HepG2 (cell line): ENCODE data around the gene FCHO1. TPM values are rescaled to one million over a fixed set of nuclear protein-coding genes. Genes with fewer than 3 reads are reported as not detected.

ENCODE experiments used
- BRD4 ChIP-seq: sonication (generic); formaldehyde crosslinking; IDR thresholded peaks from 2 replicates; pipeline ENCODE4 v1.4.0; 2020; ENCODE audit warnings: missing genetic modification reagents
- FOXJ3 ChIP-seq: sonication (generic); formaldehyde crosslinking; IDR thresholded peaks from 2 replicates; pipeline ENCODE4 v1.4.0; 2020; ENCODE audit warnings: missing genetic modification reagents, mild to moderate bottlenecking, borderline replicate concordance
- GRHL1 ChIP-seq: sonication (generic); formaldehyde crosslinking; conservative IDR thresholded peaks from 2 replicates; pipeline ENCODE4 v1.8.0; 2022; ENCODE audit warnings: missing genetic modification reagents
- GTF2F1 ChIP-seq: fragments of 150-350 bp; IDR thresholded peaks from 2 replicates; pipeline ENCODE4 v1.6.1; 2014; ENCODE audit warnings: low read length
- HES4 ChIP-seq: sonication (generic); formaldehyde crosslinking; IDR thresholded peaks from 2 replicates; pipeline ENCODE4 v1.9.0; 2021; ENCODE audit warnings: mild to moderate bottlenecking, missing genetic modification reagents, borderline replicate concordance
- HNRNPK ChIP-seq: fragments of 200-400 bp; formaldehyde crosslinking; IDR thresholded peaks from 2 replicates; pipeline ENCODE4 v1.6.1; 2018; ENCODE audit warnings: low read length, low read depth, moderate library complexity, mild to moderate bottlenecking; ENCODE audit not compliant: poor library complexity, severe bottlenecking
- KDM1A ChIP-seq: IDR thresholded peaks from 2 replicates; pipeline ENCODE4 v1.6.1; 2016; ENCODE audit warnings: missing compliant biosample characterization
- LBX2 ChIP-seq: sonication (generic); formaldehyde crosslinking; IDR thresholded peaks from 2 replicates; pipeline ENCODE4 v1.5.0; 2020; ENCODE audit warnings: missing genetic modification reagents, mild to moderate bottlenecking, borderline replicate concordance
- MLLT10 ChIP-seq: sonication (generic); formaldehyde crosslinking; IDR thresholded peaks from 2 replicates; pipeline ENCODE4 v1.4.0; 2020; ENCODE audit warnings: missing genetic modification reagents
- NCOA1 ChIP-seq: sonication (generic); formaldehyde crosslinking; IDR thresholded peaks from 2 replicates; pipeline ENCODE4 v1.9.0; 2021; ENCODE audit warnings: missing genetic modification reagents
- REPIN1 ChIP-seq: sonication (generic); formaldehyde crosslinking; IDR thresholded peaks from 2 replicates; pipeline ENCODE4 v1.8.0; 2022; ENCODE audit warnings: missing genetic modification reagents, low read depth, mild to moderate bottlenecking, borderline replicate concordance
- RFX3 ChIP-seq: IDR thresholded peaks from 2 replicates; pipeline ENCODE4 v1.6.1; 2016; ENCODE audit warnings: missing biosample characterization, missing genetic modification reagents
- RFX5 ChIP-seq: IDR thresholded peaks from 2 replicates; pipeline ENCODE4 v1.6.1; 2011; ENCODE audit warnings: low read depth, low read length, improper control_type of control experiment
- SRSF9 ChIP-seq: fragments of 200-400 bp; formaldehyde crosslinking; IDR thresholded peaks from 2 replicates; pipeline ENCODE4 v1.6.1; 2018; ENCODE audit warnings: borderline replicate concordance, mild to moderate bottlenecking, low read depth, low read length; ENCODE audit not compliant: insufficient read depth, poor library complexity, severe bottlenecking
- SRY ChIP-seq: sonication (generic); formaldehyde crosslinking; IDR thresholded peaks from 2 replicates; pipeline ENCODE4 v1.8.0; 2022; ENCODE audit warnings: mild to moderate bottlenecking, missing genetic modification reagents
- ZBTB39 ChIP-seq: sonication (generic); formaldehyde crosslinking; IDR thresholded peaks from 2 replicates; pipeline ENCODE4 v1.5.0; 2020; ENCODE audit warnings: missing genetic modification reagents
- ZFP1 ChIP-seq: IDR thresholded peaks from 2 replicates; pipeline ENCODE4 v1.6.1; 2016
- ZNF513 ChIP-seq: sonication (generic); formaldehyde crosslinking; conservative IDR thresholded peaks from 2 replicates; pipeline ENCODE4 v1.5.0; 2020; ENCODE audit warnings: missing genetic modification reagents
- ZNF768 ChIP-seq: sonication (generic); formaldehyde crosslinking; IDR thresholded peaks from 2 replicates; pipeline ENCODE4 v1.4.0; 2020; ENCODE audit warnings: missing genetic modification reagents
- ZNF770 ChIP-seq: sonication (generic); formaldehyde crosslinking; IDR thresholded peaks from 2 replicates; pipeline ENCODE4 v1.5.0; 2020; ENCODE audit warnings: mild to moderate bottlenecking, missing genetic modification reagents
- ZNF773 ChIP-seq: sonication (generic); formaldehyde crosslinking; IDR thresholded peaks from 2 replicates; pipeline ENCODE4 v1.4.0; 2020; ENCODE audit warnings: missing genetic modification reagents, borderline replicate concordance
- ZSCAN29 ChIP-seq: sonication (generic); formaldehyde crosslinking; conservative IDR thresholded peaks from 2 replicates; pipeline ENCODE4 v1.4.0; 2020; ENCODE audit warnings: mild to moderate bottlenecking, missing genetic modification reagents
- polyA plus RNA-seq, 8 experiments: library from polyadenylated mRNA; depleted of rRNA in 3 of 8; stranded (reverse) in 7 of 8; unstranded in 1 of 8; fragments of >200 nt; fragmentation: Illumina TruSeq in 4 of 8; extraction: Trizol in 4 of 8; gene quantifications; 2 replicates each; pipeline versions ENCODE4 v1.2.1 to v1.2.3, GENCODE V29; 2011 to 2016; ENCODE audit warnings: low read depth in 4 of 8, missing spikeins in 1 of 8, mixed read lengths in 1 of 8; ENCODE audit not compliant: insufficient read depth in 1 of 8
- total RNA-seq, 5 experiments: library from RNA; depleted of rRNA; stranded (reverse); fragments of >200 nt; fragmentation: Illumina TruSeq; extraction: Trizol; gene quantifications; 2 replicates each; pipeline ENCODE4 v1.2.3, GENCODE V29; 2016; ENCODE audit warnings: low read depth in 1 of 5

FCHO1 gene
- total and polyA plus RNA-seq, 2 of the 13 experiments (the other 11 are each of a cell fraction or from before 2014, with no cell fraction given): 1.3 to 3.1 TPM

- TF ChIP-seq ZNF513: no peak
- no peak for TF ChIP-seq SRY (CRISPR knock-in tag)
- no peak for TF ChIP-seq BRD4
- no peak for TF ChIP-seq FOXJ3 (CRISPR knock-in tag)
- TF ChIP-seq GRHL1: no peak
- no peak for TF ChIP-seq ZSCAN29 (CRISPR knock-in tag)
- TF ChIP-seq HES4: no peak
- no peak for TF ChIP-seq MLLT10 (CRISPR knock-in tag)
- TF ChIP-seq ZNF768 (CRISPR knock-in tag): no peak
- TF ChIP-seq NCOA1 (CRISPR knock-in tag): no peak
- no peak for TF ChIP-seq GTF2F1
- no peak for TF ChIP-seq ZNF773 (CRISPR knock-in tag)
- TF ChIP-seq ZBTB39 (CRISPR knock-in tag): no peak
- TF ChIP-seq REPIN1 (CRISPR knock-in tag): no peak
- no peak for TF ChIP-seq LBX2 (CRISPR knock-in tag)
- TF ChIP-seq HNRNPK: no peak
- TF ChIP-seq SRSF9: no peak
- no peak for TF ChIP-seq ZFP1 (CRISPR knock-in tag)
- TF ChIP-seq RFX3 (CRISPR knock-in tag): peak; percentile 59
- TF ChIP-seq RFX5: peak; percentile 72; the same call in 1 of the 2 replicates
- TF ChIP-seq ZNF770 (CRISPR knock-in tag): 0 out of 2 replicates have a peak, but pooled peaks have one; percentile 29
- TF ChIP-seq KDM1A (CRISPR knock-in tag): no peak
These were observed 7.2 kb upstream of the FCHO1 start (continued) for GRCh38 chr19:17743874-17744580.
